ENCODE data around the gene WNT7A. TPM values are rescaled to one million over a fixed set of nuclear protein-coding genes. Genes with fewer than 3 reads are reported as not detected.
A peak's percentile ranks its signal among the peaks of the same experiment; 100 is the strongest.
"Not testable (repeated sequence)": the region's sequence is repeated elsewhere in the genome, so short reads cannot be mapped to it uniquely, and the experiment has no call there.

The WNT7A gene
- total RNA-seq = 1 to 10 TPM; 1.1 TPM
- polyA plus RNA-seq (ENCODE audit: insufficient read depth, low read depth, low replicate concordance) = 3.3 TPM
- long read RNA-seq, donor 1 = 0 reads
- long read RNA-seq, donor 2 = 0 reads

GRCh38 chr3:13879946-13880810, at the start of gene WNT7A:
Gene WNT7A, minus strand, starts transcription at chr3:13880071. Its CDS starts 255 bp downstream, at chr3:13879816.
- 0% methylated on average over 8 to 40 of the region's 90 CpGs for WGBS, 2 donors
- intact Hi-C loops (cut with DNase I; ENCODE audit: low total_unique reads) = no loop called here
- H3K36me3 ChIP-seq (ENCODE audit: low read depth, missing control alignments) = no peaks in the 10 kb centered on the region
- H3K4me3 ChIP-seq = peak within 1 kb of the TSS; percentile 21 to 47
- peaks cover 13% of the 10 kb centered on the region for H3K4me1 ChIP-seq
- no peaks in the 10 kb centered on the region for H3K27me3 ChIP-seq
- no peak within 1 kb of the TSS for H3K27ac ChIP-seq
- TF ChIP-seq POLR2A (IDR thresholded peaks at IDR 0.05) (no peak), CTCF (IDR thresholded peaks at IDR 0.05) (peak; percentile 27 to 59 (median 56))
- no peaks in the 10 kb centered on the region for H3K9me3 ChIP-seq
- peak; percentile 27 for DNase-seq

- H3K4me1 ChIP-seq; DNase-seq; H3K27me3 ChIP-seq; H3K4me3 ChIP-seq; H3K36me3 ChIP-seq (ENCODE audit: low read depth, missing control alignments); H3K9me3 ChIP-seq; intact Hi-C loops (cut with DNase I; ENCODE audit: low total_unique reads); H3K27ac ChIP-seq: not testable (repeated sequence)
- 89 to 96% methylated on average over 1 of the region's 1 CpG for WGBS, 2 donors
These were observed 48.9 kb upstream of the WNT7A start for GRCh38 chr3:13928741-13929140.

GRCh38 chr3:13927295-13927694, 47.4 kb upstream of the WNT7A start:
- H3K27me3 ChIP-seq = no peaks in the 10 kb centered on the region
- WGBS, 2 donors = 75 to 83% methylated on average over 7 of the region's 7 CpGs
- no peaks in the 10 kb centered on the region for H3K4me1 ChIP-seq
- no peaks in the 10 kb centered on the region for H3K9me3 ChIP-seq
- TF ChIP-seq CTCF (IDR thresholded peaks at IDR 0.05) (no peak), POLR2A (IDR thresholded peaks at IDR 0.05) (no peak)
- H3K36me3 ChIP-seq (ENCODE audit: low read depth, missing control alignments) = no peaks in the 10 kb centered on the region
- intact Hi-C loops (cut with DNase I; ENCODE audit: low total_unique reads) = no loop called here
- no peak overlapping the region for H3K27ac ChIP-seq
- no peak overlapping the region for H3K4me3 ChIP-seq
- no peak for DNase-seq

GRCh38 chr3:13916375-13916774, 36.5 kb upstream of the WNT7A start:
- H3K36me3 ChIP-seq (ENCODE audit: low read depth, missing control alignments) = no peaks in the 10 kb centered on the region
- 70 to 85% methylated on average over 1 of the region's 1 CpG for whole genome bisulfite sequencing, 2 donors
- intact Hi-C loops (cut with DNase I; ENCODE audit: low total_unique reads) = no loop called here

More at GRCh38 chr3:13916375-13916774, 36.5 kb upstream of the WNT7A start:
- no peaks in the 10 kb centered on the region for H3K27me3 ChIP-seq
- no peaks in the 10 kb centered on the region for H3K4me1 ChIP-seq
- TF ChIP-seq CTCF (IDR thresholded peaks at IDR 0.05) (peak in 1 of 3 experiments; percentile 19), POLR2A (IDR thresholded peaks at IDR 0.05) (no peak)
- H3K4me3 ChIP-seq = no peak overlapping the region
- no peak overlapping the region for H3K27ac ChIP-seq
- DNase-seq = no peak
- no peaks in the 10 kb centered on the region for H3K9me3 ChIP-seq
